GM21515 (cell line): Measurements from ENCODE around the gene TPK1.

Experiments
- ATAC-seq: cut with Tn5 transposase; IDR thresholded peaks from one replicate; pipeline ENCODE4 v1.9.1; 2021; ENCODE audit not compliant: unreplicated experiment

TPK1 gene

GRCh38 chr7:144546782-144547181, 289.1 kb downstream of the TPK1 start:
- ATAC-seq = no peak

- ATAC-seq = no peak
Measured at GRCh38 chr7:144545330-144545729, 290.5 kb downstream of the TPK1 start.

GRCh38 chr7:144534655-144535395, 301.0 kb downstream of the TPK1 start:
- no peak for ATAC-seq

- ATAC-seq = no peak
Measured at GRCh38 chr7:144534196-144534595, 301.7 kb downstream of the TPK1 start.

GRCh38 chr7:144531181-144531580, 304.7 kb downstream of the TPK1 start:
- no peak for ATAC-seq

- peak; percentile 98 for ATAC-seq
Measured at GRCh38 chr7:144529269-144529926, 306.5 kb downstream of the TPK1 start.

- no peak for ATAC-seq
Measured at GRCh38 chr7:144528536-144529045, 307.3 kb downstream of the TPK1 start.

GRCh38 chr7:144527051-144527471, 308.8 kb downstream of the TPK1 start:
- ATAC-seq = no peak

GRCh38 chr7:144525956-144526355, 309.9 kb downstream of the TPK1 start:
- ATAC-seq = no peak

- no peak for ATAC-seq
Measured at GRCh38 chr7:144524271-144524670, 311.6 kb downstream of the TPK1 start.

GRCh38 chr7:144523621-144524020, 312.2 kb downstream of the TPK1 start:
- ATAC-seq = no peak

- no peak for ATAC-seq
Measured at GRCh38 chr7:144519925-144520324, 315.9 kb downstream of the TPK1 start.

- ATAC-seq = no peak
Measured at GRCh38 chr7:144518360-144518759, 317.5 kb downstream of the TPK1 start.

GRCh38 chr7:144517749-144518148, 318.1 kb downstream of the TPK1 start:
- no peak for ATAC-seq

- ATAC-seq = no peak
Measured at GRCh38 chr7:144516729-144517525, 318.9 kb downstream of the TPK1 start.

GRCh38 chr7:144513334-144513733, 322.5 kb downstream of the TPK1 start:
- ATAC-seq = no peak

GRCh38 chr7:144510621-144511020, 325.2 kb downstream of the TPK1 start:
- ATAC-seq = no peak

GRCh38 chr7:144508702-144509101, 327.2 kb downstream of the TPK1 start:
- ATAC-seq = peak; percentile 99

- no peak for ATAC-seq
Measured at GRCh38 chr7:144503215-144503614, 332.6 kb downstream of the TPK1 start.

- no peak for ATAC-seq
Measured at GRCh38 chr7:144500225-144500624, 335.6 kb downstream of the TPK1 start.

- ATAC-seq = no peak
Measured at GRCh38 chr7:144497282-144497681, 338.6 kb downstream of the TPK1 start.

- no peak for ATAC-seq
Measured at GRCh38 chr7:144494355-144494754, 341.5 kb downstream of the TPK1 start.
